Amniotic stem cell (primary cell): ENCODE results near the gene HSPA1B.
A peak's percentile ranks its signal among the peaks of the same experiment; 100 is the strongest.
"Not testable (repeated sequence)": the region's sequence is repeated elsewhere in the genome, so short reads cannot be mapped to it uniquely, and the experiment has no call there.

Experiments used
- DNase-seq: peaks from one replicate; lab custom pipeline; 2025; lab: John Stamatoyannopoulos, UW

The HSPA1B gene

DNA sequence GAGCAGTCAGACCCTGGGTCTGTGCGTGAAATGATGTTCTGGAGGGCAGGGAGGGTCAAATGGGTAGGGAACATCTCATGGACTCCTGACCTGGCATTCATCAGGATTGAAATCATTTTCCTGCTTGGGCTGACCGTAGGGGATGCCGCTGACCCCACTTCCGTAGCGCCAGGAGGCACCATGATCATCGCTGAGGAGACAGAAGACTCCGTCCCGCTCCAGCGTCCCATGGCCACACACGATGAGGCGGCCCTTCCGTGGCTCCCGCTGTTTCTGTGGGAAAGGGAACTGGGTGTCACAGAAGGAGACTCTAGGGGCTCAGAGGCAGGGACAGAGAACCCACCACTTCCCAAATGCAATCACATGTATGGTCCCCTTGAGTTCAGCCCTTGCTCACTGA lies 32.8 kb downstream of the HSPA1B start:
- no peak for DNase-seq

DNA sequence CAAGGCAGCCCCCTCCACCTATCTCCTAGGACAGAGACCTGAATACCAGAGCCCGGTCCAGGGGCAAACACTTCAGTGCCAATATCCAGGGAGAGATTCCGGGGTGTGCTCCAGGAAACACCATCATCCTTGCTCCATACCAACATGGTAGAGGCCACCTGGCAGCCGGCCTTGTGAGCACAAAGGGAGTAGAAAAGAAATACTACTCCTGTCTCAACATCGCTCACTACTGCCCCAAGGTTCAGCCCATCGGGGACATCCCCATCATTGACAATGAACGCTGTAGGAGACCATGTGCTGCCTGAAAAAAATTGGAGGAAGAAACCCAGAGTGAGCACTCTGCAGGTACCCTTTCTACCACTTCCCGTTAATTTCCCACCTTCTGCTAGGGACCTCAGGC lies 33.6 kb downstream of the HSPA1B start:
- no peak for DNase-seq

DNA sequence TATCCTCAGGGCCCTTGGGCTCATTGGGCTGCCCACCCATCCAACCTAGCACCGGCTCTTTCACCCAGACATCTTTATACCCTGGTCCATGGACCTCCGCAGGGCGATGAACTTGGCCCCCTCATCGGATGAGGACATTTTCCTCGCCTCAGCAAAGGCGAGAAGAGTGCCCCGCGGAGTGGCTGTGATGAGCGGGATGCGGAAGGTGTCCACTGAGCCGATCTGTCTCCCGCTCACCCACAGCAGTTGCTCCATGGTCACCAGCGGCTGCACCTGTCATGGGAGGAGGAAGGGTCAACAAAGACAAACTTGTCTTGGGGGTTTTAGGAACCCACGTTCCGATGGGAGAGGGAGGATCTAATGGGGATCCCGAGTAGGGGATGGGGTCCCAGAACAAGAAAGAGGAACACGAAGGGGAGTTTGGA lies 34.4 kb downstream of the HSPA1B start:
- no peak for DNase-seq

DNA sequence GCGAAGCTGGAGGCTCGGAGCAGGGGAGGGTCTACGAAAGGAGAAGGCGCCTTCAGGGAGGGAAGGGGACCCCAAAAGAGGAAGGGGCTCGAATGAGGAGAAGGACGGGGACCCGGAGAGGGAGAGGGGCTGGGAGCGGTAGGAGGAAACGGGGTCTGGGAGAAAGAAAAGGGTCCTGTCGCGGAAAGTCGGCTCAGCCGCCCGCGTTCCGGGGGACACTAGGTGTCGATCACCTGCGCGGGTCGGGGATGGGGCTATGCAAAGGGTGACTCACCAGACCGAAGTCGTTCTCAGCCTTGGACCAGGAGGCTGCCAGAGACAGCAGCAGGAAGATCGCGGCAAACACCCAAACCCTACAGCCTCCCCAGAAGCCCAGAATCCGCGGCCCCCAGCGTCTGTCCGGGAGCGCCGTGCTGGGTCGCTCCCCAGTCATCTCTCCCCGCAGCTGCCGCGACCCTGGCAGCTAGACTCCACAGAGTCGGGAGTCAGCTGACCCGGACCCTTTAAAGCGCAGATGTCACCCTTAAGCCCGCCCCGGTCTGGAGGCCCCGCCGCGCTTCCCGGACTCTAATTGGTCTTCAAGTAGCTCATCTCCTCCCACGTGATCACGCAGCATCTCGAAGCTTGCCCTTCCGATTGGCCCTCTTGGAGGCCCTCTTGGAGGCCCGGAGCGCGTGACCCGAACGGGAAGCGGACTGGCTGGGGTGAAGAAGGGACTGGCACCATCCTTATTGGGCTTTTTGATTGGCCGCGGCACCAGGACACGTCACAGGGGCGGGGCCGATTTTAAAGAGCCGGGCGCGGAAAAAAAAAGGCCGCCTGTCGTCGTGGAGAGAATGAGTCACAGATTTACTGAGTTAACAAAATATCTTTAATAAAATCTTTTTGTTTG lies 35.1 kb downstream of the HSPA1B start, which contains the start of gene NEU1:
Gene NEU1 (minus strand): TSS at position 478 of the 892 bp plus-strand sequence. CDS start 45 bp downstream, at position 433.
- peak; percentile 100 for DNase-seq

DNA sequence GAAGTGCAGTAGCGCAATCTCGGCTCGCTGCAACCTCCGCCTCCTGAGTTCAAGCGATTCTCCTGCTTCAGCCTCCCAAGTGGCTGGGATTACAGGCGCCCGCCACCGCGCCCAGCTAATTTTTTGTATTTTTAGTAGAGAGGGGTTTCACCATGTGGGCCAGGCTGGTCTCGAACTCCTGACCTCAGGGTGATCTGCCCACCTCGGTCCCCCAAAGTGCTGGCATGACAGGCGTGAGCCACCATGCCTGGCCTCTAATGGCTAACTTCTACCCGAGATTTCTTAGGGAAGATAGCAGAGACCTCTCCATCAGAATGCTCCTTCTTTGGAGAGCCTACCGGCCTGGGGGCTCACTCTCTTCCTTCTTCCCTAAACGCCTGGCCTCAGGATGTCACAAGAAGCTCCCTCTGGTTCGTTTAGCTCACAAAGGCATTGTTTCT lies 36.6 kb downstream of the HSPA1B start:
- DNase-seq, result not testable (repeated sequence)

DNA sequence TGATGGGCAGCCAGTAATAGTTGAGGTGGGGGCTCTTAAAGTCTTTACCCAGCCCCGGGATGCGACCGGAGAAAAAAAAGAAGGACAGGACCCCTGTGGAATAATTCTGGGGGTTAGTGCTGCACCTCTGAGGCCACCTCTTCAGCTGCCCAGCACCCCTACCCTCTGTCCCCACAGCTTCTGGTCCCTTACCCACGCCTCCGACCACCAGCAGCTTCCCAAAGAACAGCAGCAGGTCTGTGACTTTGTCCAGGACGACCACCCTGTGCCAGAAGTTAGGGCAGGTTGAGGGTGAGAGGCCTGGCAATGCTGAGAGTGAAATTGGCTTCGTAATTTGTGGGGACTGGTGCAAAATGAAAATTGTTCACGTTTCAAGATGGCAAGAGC lies 37.3 kb downstream of the HSPA1B start:
- no peak for DNase-seq

DNA sequence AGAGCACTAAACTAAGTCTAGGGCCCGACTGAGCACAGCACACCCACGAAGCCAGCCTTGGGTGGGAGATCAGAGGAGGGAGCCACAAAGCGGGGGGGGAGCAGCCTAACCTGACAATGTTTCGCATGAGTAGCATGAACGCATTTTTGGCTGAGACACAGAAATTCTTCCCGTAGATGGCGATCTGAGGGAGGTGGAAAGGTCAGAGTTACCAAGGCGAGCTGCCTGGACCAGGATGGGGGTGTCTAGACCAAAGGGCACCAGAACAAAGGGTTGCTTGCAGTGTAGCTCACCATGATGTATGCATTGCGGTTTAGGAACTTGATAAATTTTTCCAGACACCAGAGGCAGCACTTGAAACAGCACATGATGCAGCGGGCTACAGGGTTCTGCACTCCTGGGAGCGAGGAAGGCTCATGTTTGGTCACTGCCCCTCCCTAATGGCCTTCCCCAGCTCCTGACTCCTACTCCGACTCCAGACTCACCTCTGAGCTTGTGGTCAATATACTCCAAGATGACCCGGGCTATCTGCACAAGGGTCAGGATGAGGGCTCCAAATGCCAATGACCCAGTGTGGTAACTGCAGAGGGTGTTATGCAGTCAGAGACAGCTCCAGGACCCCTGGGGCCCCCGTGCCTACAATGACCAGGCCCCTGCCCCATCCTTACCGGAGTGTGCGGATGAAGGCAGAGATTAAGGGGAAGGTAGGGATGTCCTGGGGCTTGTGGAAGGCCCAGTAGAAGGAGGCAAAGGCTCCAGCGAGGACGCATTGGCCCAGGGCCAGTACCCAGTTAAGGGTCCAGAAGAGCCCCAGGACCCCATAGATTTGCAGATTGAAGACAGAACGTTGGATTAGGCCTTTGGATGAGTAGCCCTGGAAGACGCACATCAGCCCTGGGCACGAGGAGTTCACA lies 37.9 kb downstream of the HSPA1B start:
- DNase-seq, result no peak

DNA sequence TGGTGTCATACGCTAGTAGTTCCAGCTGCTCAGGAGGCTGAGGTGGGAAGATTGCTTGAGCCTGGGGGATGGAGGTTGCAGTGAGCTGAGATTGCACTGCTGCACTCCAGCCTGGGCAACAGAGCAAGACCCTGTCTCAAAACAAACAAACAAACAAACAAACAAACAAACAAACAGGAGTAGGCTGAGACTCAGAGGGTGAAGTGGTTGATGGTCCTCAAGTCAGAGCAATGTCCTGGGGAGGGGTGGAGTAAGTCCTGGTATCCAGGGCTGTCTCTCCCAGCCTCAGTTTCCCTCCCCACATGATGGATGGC lies 41.1 kb downstream of the HSPA1B start:
- DNase-seq, result not testable (repeated sequence)

DNA sequence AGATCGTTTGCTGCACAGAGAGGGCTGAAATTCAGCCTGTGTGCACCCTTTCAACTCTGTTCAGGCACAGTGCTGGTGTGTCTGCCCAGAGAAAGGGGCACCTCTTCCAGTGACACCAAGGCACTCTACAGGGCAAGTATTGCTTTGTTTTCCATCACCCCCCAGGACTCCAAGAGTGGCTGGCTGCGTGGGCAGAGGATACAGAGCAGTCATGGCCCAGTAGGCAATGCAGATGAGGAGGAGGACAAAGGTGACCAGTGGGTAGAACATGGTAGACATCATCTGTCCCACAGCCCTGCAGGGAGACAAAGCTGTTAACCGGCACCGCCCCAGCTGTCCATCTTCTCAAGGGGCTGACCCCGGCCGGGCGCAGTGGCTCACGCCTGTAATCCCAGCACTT lies 41.8 kb downstream of the HSPA1B start:
- DNase-seq, result no peak

DNA sequence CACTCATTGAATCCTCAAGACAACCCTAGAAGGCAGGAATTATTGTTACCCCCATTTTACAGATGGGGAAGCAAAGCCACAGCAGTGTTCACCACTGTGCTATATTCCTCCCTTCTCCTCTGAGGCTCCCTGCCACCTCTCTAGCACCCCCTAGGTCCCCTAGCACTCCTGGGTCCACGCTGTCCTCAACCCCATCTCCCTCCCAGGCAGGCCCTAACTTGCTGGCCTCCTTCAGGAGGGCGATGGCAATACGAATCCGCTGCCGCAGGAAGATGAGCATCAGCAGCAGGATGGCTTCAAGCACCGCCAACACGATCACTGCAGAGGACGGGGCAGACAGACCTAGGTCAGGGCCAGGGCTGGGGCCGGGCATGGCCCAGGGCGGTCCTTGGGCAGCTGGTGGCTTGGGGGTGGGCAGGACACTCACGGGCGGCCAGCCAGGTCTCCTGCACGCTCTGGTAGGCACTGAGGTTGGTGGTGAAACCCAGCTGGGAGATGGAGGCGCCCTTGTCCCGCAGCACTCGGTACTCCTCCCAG lies 42.9 kb downstream of the HSPA1B start:
- DNase-seq, result no peak

DNA sequence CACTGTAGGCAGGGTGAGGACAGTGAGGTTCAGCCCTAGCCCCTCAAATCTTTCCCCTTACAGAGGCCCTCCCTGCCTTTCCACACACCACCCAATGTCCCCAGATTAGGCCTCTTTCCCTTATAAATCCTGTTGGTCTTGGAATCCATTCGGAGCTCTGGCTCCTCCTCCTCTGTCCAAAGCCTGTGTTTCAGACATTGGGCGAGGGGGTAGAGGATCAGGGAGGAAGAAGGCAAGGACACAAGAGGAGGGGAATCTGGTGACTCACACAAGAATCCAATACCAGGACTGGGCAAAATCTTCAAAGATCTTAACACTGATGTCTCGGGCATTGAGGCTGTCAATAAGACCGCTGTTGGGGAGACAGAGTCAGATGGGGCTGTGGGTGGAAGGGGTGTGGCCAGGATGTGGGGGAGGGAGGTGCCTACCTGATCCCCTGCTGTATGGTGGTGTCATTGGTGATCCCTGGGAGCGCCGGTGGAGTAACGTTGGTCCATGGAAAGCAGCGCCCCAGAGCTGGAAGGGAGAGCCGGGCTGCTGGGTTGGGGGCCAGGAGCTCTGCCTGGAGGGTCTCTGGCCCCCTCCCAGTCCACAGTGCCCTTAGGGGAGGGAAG lies 43.6 kb downstream of the HSPA1B start:
- DNase-seq, result no peak

DNA sequence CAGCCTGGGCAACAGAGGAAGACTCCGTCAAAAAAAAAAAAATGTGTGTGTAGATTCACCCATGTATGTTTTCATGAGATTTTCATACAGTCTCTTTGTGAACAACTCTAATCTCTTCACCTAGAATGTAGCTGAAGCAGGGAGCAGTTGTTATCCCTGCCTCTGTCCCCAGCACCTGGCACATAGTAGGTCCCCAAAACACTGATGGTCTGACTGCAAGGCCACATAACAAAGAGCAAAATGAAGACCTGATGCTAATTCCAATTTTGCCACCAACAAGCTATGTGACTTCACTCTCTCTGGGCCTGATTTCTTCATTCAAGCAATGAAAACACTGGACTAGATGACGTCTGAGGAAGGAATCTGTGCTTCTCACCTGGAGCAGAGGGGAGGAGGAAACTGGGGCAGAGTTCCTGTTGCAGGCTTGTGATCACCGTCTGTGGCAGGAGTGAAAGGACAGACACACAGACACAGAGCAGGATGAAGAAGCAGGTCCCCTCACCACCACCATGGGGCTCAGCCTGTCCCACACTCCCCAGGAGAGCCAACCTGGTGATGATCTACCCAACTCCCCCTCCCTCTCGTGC lies 46.6 kb downstream of the HSPA1B start:
- DNase-seq, result no peak

DNA sequence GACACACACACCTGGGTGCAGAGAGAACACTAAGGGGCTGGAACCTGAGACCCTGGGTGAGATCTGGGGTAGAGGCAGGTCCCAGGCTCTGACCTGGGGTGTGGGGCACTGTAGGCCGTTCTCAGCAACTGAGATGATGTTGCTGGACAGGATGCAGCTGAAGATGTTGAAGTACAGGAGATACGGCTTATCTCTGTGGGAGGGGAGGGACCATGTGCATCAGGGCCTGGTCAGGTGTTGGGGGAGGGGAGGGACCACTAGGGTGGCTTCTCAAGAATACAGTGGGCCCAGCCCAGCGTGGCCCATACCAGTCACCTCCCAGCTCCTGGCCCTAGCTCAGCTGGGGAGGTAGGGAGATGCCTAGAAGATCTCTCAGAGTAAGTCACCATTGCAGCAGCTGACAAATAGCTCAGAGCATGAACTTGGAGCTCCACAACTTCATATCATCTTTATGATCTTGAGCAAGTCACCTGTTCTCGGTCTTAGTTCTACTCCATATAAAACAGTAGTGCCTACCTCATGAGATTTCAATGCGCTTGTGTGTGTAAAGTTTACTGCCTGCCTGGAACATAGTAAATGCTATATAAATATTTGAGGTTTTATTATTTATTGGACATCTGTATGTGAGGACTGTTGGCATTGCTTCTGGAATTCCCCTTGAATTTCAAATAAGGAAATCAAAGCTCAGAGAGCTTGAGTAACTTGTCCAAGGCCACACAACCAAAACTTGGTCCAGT lies 47.5 kb downstream of the HSPA1B start:
- DNase-seq, result no peak

DNA sequence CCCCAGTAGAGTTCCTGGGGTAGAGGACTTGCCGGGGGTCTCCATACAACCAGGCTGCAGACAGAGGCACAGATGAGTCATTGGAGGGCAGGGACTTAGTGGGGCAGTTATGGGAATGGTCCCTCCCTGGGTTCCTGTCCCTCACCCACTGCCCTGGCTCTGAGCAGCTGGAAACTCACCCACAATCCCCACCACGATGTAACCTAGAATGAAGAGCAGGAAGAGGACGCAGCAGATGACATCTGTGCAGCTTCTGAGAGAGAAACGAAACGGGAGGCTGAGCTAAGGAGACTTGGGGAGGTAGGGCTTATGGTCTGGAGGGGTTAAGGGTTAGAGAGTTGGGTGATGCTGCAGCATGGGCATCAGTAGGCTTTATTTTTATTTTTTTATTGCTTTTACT lies 48.3 kb downstream of the HSPA1B start:
- DNase-seq, result no peak

DNA sequence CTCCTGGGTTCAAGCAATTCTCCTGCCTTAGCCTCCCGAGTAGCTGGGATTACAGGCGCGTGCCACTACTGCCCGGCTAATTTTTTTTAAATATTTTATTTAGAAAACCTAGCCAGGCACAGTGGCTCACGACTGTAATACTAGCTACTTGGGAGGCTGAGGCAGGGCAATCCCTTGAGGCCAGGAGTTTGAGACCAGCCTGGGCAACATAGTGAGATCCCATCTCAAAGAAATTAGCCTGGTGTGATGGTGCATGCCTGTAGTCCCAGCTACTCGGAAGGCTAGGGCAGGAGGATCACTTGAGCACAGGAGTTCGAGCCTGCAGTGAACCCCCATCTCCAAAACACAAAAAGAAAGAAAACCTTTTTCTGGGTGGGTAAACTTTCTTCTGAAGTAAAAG lies 48.8 kb downstream of the HSPA1B start:
- no peak for DNase-seq

DNA sequence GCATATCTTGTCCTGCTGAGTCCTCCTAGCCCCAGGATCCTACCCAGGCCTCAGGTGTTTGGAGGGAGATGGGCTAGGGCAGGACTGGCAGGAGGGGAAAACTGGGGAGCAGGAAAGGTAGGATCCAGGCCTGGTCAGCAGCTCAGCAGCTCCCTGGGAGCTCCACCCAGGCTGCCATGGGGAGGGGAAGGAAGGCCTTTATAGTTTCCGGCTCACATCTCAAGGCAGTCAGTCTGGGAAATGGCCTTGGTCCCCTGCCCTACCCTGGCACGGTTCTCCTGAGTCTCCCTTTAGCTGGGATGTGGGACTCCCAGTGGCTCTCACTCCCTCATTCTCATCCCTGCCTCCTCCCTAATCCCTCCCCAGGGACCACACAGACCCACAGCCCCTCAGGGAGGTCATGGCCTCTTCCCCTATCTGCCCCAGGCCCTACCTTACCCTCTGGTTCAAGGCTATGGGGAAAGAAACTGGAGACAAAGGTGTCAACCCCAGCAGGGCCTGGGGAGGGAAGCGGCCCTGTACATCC lies 49.6 kb downstream of the HSPA1B start:
- DNase-seq, result no peak

DNA sequence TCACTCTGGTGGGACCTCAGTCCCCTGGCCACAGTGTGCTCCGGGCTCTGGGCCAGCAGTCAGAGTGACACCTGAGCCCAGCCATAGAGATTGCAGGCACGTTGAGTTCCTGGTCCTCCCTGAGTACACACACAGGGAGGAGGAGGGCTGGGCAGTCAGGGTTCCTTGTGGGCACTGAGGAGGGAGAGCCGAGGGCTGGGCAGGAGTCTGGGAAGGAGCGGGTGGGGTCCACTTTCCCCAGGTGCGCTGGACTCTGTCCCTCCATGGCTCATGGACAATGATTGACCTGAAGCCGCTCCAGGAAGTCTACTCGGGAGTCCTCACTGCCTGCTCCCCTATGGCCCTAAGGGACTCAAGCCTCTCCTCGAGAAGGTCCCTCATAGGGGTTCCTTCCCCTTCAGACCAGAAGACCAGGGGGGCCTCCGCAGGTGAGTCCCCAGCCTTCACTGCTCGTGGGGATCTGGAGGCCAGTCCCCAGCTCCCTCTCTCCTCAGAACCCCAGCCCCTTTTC lies 50.2 kb downstream of the HSPA1B start:
- no peak for DNase-seq

DNA sequence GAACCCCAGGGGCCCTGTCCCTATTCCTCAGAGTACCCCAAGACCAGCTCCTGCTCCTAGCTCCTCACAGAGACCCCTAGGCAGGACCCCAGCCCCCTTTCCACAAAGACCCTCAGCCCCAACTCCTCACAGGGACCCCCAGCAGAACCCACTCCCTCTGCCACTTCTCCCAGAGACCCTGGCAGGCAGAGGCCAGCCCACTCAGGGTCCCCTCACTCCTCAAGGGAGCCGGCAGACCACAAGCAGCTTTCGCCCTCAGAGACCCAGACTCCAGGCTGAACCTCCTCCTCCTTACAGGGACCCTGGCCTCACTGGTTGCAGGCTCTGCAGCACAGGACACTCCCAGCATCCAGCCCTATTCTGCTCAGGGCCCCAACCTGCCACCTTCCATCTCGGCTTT lies 50.7 kb downstream of the HSPA1B start:
- no peak for DNase-seq

DNA sequence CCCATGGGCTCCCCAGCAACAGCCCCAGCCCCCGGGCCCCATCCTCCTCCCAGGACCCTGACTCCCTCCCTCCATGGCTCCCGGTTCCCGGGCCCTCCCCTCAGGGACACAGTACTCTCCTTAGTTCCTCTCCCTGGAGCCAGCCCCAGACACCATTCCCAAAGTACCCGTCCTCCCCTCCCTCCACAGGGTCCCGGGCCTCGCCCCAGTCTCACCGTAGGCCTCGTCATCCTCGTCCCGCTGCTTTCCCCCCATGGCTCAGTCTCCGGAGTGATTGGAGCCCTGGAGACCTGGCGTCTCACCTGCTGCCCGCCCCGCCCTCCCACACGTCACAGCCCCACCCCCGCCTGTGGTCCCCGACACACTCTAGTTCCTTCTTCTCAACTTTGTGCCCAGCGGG lies 51.2 kb downstream of the HSPA1B start, which contains the start of gene SLC44A4:
Gene SLC44A4 (minus strand): TSS at position 272 of the 400 bp plus-strand sequence. CDS start 17 bp downstream, at position 255.
- DNase-seq, result no peak

DNA sequence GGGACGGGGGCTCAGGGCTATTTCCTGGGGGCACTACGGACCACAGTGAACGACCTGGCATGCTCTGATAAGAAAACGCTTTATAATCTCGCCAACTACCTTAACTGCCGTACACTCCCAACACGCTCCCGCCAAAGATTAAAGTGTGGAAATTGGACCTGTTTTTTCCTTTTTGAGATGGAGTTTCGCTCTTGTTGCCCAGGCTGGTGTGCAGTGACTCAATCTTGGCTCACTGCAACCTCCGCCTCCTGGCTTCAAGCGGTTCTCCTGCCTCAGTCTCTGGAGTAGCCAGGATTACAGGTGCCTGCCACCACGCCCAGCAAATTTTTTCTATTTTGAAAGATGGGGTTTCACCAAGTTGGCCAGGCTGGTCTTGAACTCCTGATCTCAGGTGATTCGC lies 51.6 kb downstream of the HSPA1B start:
- no peak for DNase-seq
